Measurements from ENCODE around the gene DKKL1. TPM values are rescaled to one million over a fixed set of nuclear protein-coding genes. Genes with fewer than 3 reads are reported as not detected.

DKKL1 gene
- total and polyA plus RNA-seq, 4 donors: 0.58 to 0.95 (median 0.88) TPM

GRCh38 chr19:49417088-49417487, 53.4 kb downstream of the DKKL1 start:
- no peak for ATAC-seq (ENCODE audit: insufficient read depth, low FRiP score)
- Histone ChIP-seq H3K4me3 (no peak overlapping the region), H3K9ac (ENCODE audit: insufficient read depth in 1 of 2, low read length in 2 of 2) (no peak overlapping the region), H3K4me1 (ENCODE audit: control insufficient read depth in 5 of 5, insufficient read depth in 5 of 5, low read length in 5 of 5) (peaks cover 0 to 12% (median 0%) of the 10 kb centered on the region in 5 donors), H3K27ac (ENCODE audit: low read depth in 1 of 2, low read length in 1 of 2) (no peak overlapping the region), H3K27me3 (ENCODE audit: control insufficient read depth in 3 of 3, insufficient read depth in 3 of 3, low read length in 2 of 3) (peaks cover under 1 to 35% (median 29%) of the 10 kb centered on the region in 3 donors), H3K9me3 (ENCODE audit: control insufficient read depth in 4 of 4, insufficient read depth in 3 of 4, low read length in 3 of 4) (no peaks in the 10 kb centered on the region), H3K36me3 (ENCODE audit: control insufficient read depth in 4 of 4, insufficient read depth in 4 of 4, low read length in 4 of 4) (no peaks in the 10 kb centered on the region)
- no peak for DNase-seq
- TF ChIP-seq CTCF (IDR thresholded peaks at IDR 0.05; ENCODE audit: control extremely low read depth, extremely low read depth): no peak
- WGBS, 2 donors: 68 to 77% methylated on average over 7 of the region's 7 CpGs

GRCh38 chr19:49418511-49418910, 54.8 kb downstream of the DKKL1 start:
- Histone ChIP-seq H3K36me3 (ENCODE audit: control insufficient read depth in 4 of 4, insufficient read depth in 4 of 4, low read length in 4 of 4) (no peaks in the 10 kb centered on the region), H3K27ac (ENCODE audit: low read depth in 1 of 2, low read length in 1 of 2) (no peak overlapping the region), H3K4me3 (no peak overlapping the region), H3K27me3 (ENCODE audit: control insufficient read depth in 3 of 3, insufficient read depth in 3 of 3, low read length in 2 of 3) (peaks cover 9 to 48% (median 39%) of the 10 kb centered on the region in 3 donors), H3K9ac (ENCODE audit: insufficient read depth in 1 of 2, low read length in 2 of 2) (no peak overlapping the region), H3K9me3 (ENCODE audit: control insufficient read depth in 4 of 4, insufficient read depth in 3 of 4, low read length in 3 of 4) (no peaks in the 10 kb centered on the region), H3K4me1 (ENCODE audit: control insufficient read depth in 5 of 5, insufficient read depth in 5 of 5, low read length in 5 of 5) (peaks cover 0 to 10% (median 7%) of the 10 kb centered on the region in 5 donors)
- DNase-seq (no peak), ATAC-seq (ENCODE audit: insufficient read depth, low FRiP score) (no peak)
- TF ChIP-seq CTCF (IDR thresholded peaks at IDR 0.05; ENCODE audit: control extremely low read depth, extremely low read depth): no peak
- 80 to 91% methylated on average over 5 of the region's 5 CpGs for WGBS, 2 donors

- WGBS, 2 donors: 84 to 86% methylated on average over 2 of the region's 2 CpGs
Observed at GRCh38 chr19:49419173-49419572, 55.5 kb downstream of the DKKL1 start.

More at GRCh38 chr19:49419173-49419572, 55.5 kb downstream of the DKKL1 start:
- no peak overlapping the region for H3K4me3 ChIP-seq
- H3K9me3 ChIP-seq (ENCODE audit: control insufficient read depth in 4 of 4, insufficient read depth in 3 of 4, low read length in 3 of 4): no peaks in the 10 kb centered on the region
- peaks cover 0 to 10% (median 7%) of the 10 kb centered on the region in 5 donors for H3K4me1 ChIP-seq (ENCODE audit: control insufficient read depth in 5 of 5, insufficient read depth in 5 of 5, low read length in 5 of 5)
- H3K27ac ChIP-seq (ENCODE audit: low read depth in 1 of 2, low read length in 1 of 2): no peak overlapping the region
- no peak for ATAC-seq (ENCODE audit: insufficient read depth, low FRiP score)
- no peak for TF ChIP-seq CTCF (IDR thresholded peaks at IDR 0.05; ENCODE audit: control extremely low read depth, extremely low read depth)
- DNase-seq: no peak
- peaks cover 9 to 55% (median 45%) of the 10 kb centered on the region in 3 donors for H3K27me3 ChIP-seq (ENCODE audit: control insufficient read depth in 3 of 3, insufficient read depth in 3 of 3, low read length in 2 of 3)
- H3K36me3 ChIP-seq (ENCODE audit: control insufficient read depth in 4 of 4, insufficient read depth in 4 of 4, low read length in 4 of 4): no peaks in the 10 kb centered on the region
- H3K9ac ChIP-seq (ENCODE audit: insufficient read depth in 1 of 2, low read length in 2 of 2): no peak overlapping the region

Measured in lung (tissue), 12 donors.